Right lobe of liver (tissue), 4 donors: ENCODE data around the gene TNFSF15.

Source experiments
- POLR2A ChIP-seq: fragments of 450-650 bp; IDR thresholded peaks from one replicate; pipeline ENCODE4 v1.6.1; 2017; ENCODE audit warnings: antibody characterized with exemption, mild to moderate bottlenecking
- TF ChIP-seq, protein P1 (sequence below), 4 donors: fragments of 200-600 bp in 3 of 4; fragments of 450-650 bp in 1 of 4; IDR thresholded peaks; one replicate each; pipeline versions ENCODE4 v1.5.1 to v1.8.0; 2016 to 2022; ENCODE audit warnings: antibody characterized with exemption in 4 of 4, mild to moderate bottlenecking in 2 of 4
- donor health status: DM: no; HTN: no; CAD: no.
- donor health status: DM: no; HTN: no; CAD: no.
- donor health status: DM: no; HTN: yes; CAD: no.

DNA sequence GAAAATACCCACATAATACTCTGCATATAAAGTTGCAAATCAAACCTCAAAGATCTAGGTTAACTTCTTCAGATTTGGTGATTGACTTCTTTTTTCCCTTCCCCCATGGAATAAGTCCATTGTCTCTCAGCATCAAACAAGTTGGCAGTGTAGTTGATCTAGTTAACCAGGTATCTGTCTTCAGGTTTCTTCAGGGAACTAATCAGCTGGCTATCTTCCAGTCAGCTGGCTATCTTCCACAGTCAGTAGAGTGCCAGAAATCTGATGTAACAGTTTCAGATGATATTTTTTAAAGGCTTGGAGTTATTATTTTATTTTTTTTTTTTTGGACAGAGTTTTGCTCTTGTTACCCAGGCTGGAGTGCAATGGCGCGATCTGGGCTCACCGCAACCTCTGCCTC lies 16.8 kb downstream of the TNFSF15 start:
- TF ChIP-seq, protein P1, sequence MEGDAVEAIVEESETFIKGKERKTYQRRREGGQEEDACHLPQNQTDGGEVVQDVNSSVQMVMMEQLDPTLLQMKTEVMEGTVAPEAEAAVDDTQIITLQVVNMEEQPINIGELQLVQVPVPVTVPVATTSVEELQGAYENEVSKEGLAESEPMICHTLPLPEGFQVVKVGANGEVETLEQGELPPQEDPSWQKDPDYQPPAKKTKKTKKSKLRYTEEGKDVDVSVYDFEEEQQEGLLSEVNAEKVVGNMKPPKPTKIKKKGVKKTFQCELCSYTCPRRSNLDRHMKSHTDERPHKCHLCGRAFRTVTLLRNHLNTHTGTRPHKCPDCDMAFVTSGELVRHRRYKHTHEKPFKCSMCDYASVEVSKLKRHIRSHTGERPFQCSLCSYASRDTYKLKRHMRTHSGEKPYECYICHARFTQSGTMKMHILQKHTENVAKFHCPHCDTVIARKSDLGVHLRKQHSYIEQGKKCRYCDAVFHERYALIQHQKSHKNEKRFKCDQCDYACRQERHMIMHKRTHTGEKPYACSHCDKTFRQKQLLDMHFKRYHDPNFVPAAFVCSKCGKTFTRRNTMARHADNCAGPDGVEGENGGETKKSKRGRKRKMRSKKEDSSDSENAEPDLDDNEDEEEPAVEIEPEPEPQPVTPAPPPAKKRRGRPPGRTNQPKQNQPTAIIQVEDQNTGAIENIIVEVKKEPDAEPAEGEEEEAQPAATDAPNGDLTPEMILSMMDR (IDR thresholded peaks at IDR 0.05) = no peak
- no peak for TF ChIP-seq POLR2A
